Measurements from ENCODE around the gene KCNMA1.
"Not testable (repeated sequence)": the region's sequence is repeated elsewhere in the genome, so short reads cannot be mapped to it uniquely, and the experiment has no call there.

KCNMA1 gene

GRCh38 chr10:77357611-77358310 lies 279.8 kb downstream of the KCNMA1 start:
- FAIRE-seq, result no peak

GRCh38 chr10:77357185-77357584 lies 280.4 kb downstream of the KCNMA1 start:
- no peak for FAIRE-seq

- no peak for FAIRE-seq
Observed at GRCh38 chr10:77355844-77356243, 281.8 kb downstream of the KCNMA1 start.

GRCh38 chr10:77351386-77351785 lies 286.2 kb downstream of the KCNMA1 start:
- no peak for FAIRE-seq

GRCh38 chr10:77350711-77351119 lies 286.9 kb downstream of the KCNMA1 start:
- no peak for FAIRE-seq

GRCh38 chr10:77350134-77350533 lies 287.5 kb downstream of the KCNMA1 start:
- no peak for FAIRE-seq

- no peak for FAIRE-seq
Observed at GRCh38 chr10:77349226-77349625, 288.4 kb downstream of the KCNMA1 start.

- no peak for FAIRE-seq
Observed at GRCh38 chr10:77348751-77349150, 288.9 kb downstream of the KCNMA1 start.

- FAIRE-seq, result no peak
Observed at GRCh38 chr10:77348082-77348481, 289.5 kb downstream of the KCNMA1 start.

- FAIRE-seq, result no peak
Observed at GRCh38 chr10:77347052-77347451, 290.6 kb downstream of the KCNMA1 start.

GRCh38 chr10:77341055-77341454 lies 296.6 kb downstream of the KCNMA1 start:
- FAIRE-seq, result no peak

GRCh38 chr10:77339872-77340271 lies 297.7 kb downstream of the KCNMA1 start:
- FAIRE-seq, result not testable (repeated sequence)

- FAIRE-seq, result no peak
Observed at GRCh38 chr10:77339166-77339565, 298.4 kb downstream of the KCNMA1 start.

GRCh38 chr10:77338143-77338542 lies 299.5 kb downstream of the KCNMA1 start:
- no peak for FAIRE-seq

- no peak for FAIRE-seq
Observed at GRCh38 chr10:77334501-77334900, 303.1 kb downstream of the KCNMA1 start.

- no peak for FAIRE-seq
Observed at GRCh38 chr10:77333610-77334340, 303.8 kb downstream of the KCNMA1 start.

- FAIRE-seq, result no peak
Observed at GRCh38 chr10:77332256-77332655, 305.4 kb downstream of the KCNMA1 start.

- FAIRE-seq, result no peak
Observed at GRCh38 chr10:77328272-77328816, 309.3 kb downstream of the KCNMA1 start.

- no peak for FAIRE-seq
Observed at GRCh38 chr10:77325233-77325537, 312.4 kb downstream of the KCNMA1 start.

GRCh38 chr10:77321838-77322237 lies 315.8 kb downstream of the KCNMA1 start:
- FAIRE-seq, result no peak

- no peak for FAIRE-seq
Observed at GRCh38 chr10:77320971-77321471, 316.6 kb downstream of the KCNMA1 start.

GRCh38 chr10:77319557-77319956 lies 318.1 kb downstream of the KCNMA1 start:
- FAIRE-seq, result no peak

GRCh38 chr10:77318739-77319138 lies 318.9 kb downstream of the KCNMA1 start:
- no peak for FAIRE-seq

GRCh38 chr10:77317221-77317620 lies 320.4 kb downstream of the KCNMA1 start:
- FAIRE-seq, result no peak
